Measurements from ENCODE around the gene DSCAML1.

The DSCAML1 gene

DNA sequence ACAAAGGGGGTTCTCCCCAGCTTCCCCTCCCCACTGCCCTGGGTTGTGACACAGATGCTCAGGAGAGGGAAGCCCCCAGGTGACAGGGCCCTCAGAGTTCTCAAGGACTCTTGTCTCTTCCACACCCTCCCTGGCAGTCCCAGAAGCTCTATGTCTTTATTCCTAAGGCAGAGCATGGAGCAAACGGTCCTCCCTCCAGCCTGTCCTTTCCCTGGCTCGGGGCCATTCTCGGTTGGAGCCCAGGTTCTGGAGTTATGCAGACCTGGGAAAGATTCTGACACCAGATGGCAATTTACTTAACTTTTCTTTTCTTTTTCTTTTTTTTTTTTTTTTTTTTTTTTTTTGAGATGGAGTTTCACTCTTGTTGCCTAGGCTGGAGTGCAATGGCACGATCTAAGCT lies 282.8 kb downstream of the DSCAML1 start:
- Histone ChIP-seq H3K4me3 (ENCODE audit: low read length) (no peak overlapping the region), H3K9me3 (ENCODE audit: control insufficient read depth, low read length) (no peaks in the 10 kb centered on the region), H3K36me3 (ENCODE audit: control insufficient read depth, insufficient read depth, low read length, severe bottlenecking) (no peaks in the 10 kb centered on the region), H3K27me3 (replicated peaks; ENCODE audit: control insufficient read depth, insufficient read depth, low read length) (peaks cover 22% of the 10 kb centered on the region), H3K4me1 (ENCODE audit: control insufficient read depth, insufficient read depth, low read length) (peaks cover 17% of the 10 kb centered on the region), H3K9ac (ENCODE audit: low read length) (no peak overlapping the region)
- no peak for DNase-seq (ENCODE audit: low read depth)

- no peak for DNase-seq (ENCODE audit: low read depth)
- no peak overlapping the region for H3K4me3 ChIP-seq (ENCODE audit: low read length)
- no peaks in the 10 kb centered on the region for H3K9me3 ChIP-seq (ENCODE audit: control insufficient read depth, low read length)
- H3K36me3 ChIP-seq (ENCODE audit: control insufficient read depth, insufficient read depth, low read length, severe bottlenecking) = no peaks in the 10 kb centered on the region
- H3K9ac ChIP-seq (ENCODE audit: low read length) = no peak overlapping the region
- peaks cover 24% of the 10 kb centered on the region for H3K27me3 ChIP-seq (replicated peaks; ENCODE audit: control insufficient read depth, insufficient read depth, low read length)
- peaks cover 15% of the 10 kb centered on the region for H3K4me1 ChIP-seq (ENCODE audit: control insufficient read depth, insufficient read depth, low read length)
Observed at GRCh38 chr11:117513666-117514065, 283.4 kb downstream of the DSCAML1 start.

GRCh38 chr11:117511931-117512539 lies 285.0 kb downstream of the DSCAML1 start:
- Histone ChIP-seq H3K9ac (ENCODE audit: low read length) (no peak overlapping the region), H3K9me3 (ENCODE audit: control insufficient read depth, low read length) (no peaks in the 10 kb centered on the region), H3K4me1 (ENCODE audit: control insufficient read depth, insufficient read depth, low read length) (peaks cover 15% of the 10 kb centered on the region), H3K4me3 (ENCODE audit: low read length) (no peak overlapping the region), H3K36me3 (ENCODE audit: control insufficient read depth, insufficient read depth, low read length, severe bottlenecking) (no peaks in the 10 kb centered on the region), H3K27me3 (replicated peaks; ENCODE audit: control insufficient read depth, insufficient read depth, low read length) (peaks cover 36% of the 10 kb centered on the region)
- no peak for DNase-seq (ENCODE audit: low read depth)

- DNase-seq (ENCODE audit: low read depth) = no peak
- no peak overlapping the region for H3K4me3 ChIP-seq (ENCODE audit: low read length)
- no peaks in the 10 kb centered on the region for H3K36me3 ChIP-seq (ENCODE audit: control insufficient read depth, insufficient read depth, low read length, severe bottlenecking)
- H3K9me3 ChIP-seq (ENCODE audit: control insufficient read depth, low read length) = no peaks in the 10 kb centered on the region
- H3K4me1 ChIP-seq (ENCODE audit: control insufficient read depth, insufficient read depth, low read length) = peaks cover 15% of the 10 kb centered on the region
- H3K27me3 ChIP-seq (replicated peaks; ENCODE audit: control insufficient read depth, insufficient read depth, low read length) = peaks cover 41% of the 10 kb centered on the region
- H3K9ac ChIP-seq (ENCODE audit: low read length) = no peak overlapping the region
Observed at GRCh38 chr11:117511483-117511930, 285.5 kb downstream of the DSCAML1 start.

DNA sequence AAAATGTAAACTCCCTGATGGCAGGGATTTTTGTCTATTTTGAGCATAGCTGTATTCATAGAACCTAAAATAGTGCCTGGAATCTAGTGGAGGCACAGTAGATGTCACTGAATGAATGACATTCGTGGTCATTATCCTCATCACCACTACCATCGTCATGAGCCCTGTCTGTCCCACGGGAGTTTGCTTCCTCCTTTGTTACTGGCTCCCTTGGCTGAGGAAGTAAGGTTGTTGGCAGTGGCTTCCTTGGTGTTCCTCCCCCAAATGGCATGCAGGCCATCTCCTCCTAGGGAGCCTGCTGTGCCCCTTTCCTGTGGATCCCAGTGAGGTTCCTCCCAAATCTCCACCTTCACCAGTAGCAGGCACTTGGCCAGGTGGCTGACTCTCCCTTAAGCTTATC lies 286.4 kb downstream of the DSCAML1 start:
- peaks cover 41% of the 10 kb centered on the region for H3K27me3 ChIP-seq (replicated peaks; ENCODE audit: control insufficient read depth, insufficient read depth, low read length)
- H3K4me3 ChIP-seq (ENCODE audit: low read length) = no peak overlapping the region
- peaks cover 15% of the 10 kb centered on the region for H3K4me1 ChIP-seq (ENCODE audit: control insufficient read depth, insufficient read depth, low read length)
- H3K9ac ChIP-seq (ENCODE audit: low read length) = no peak overlapping the region
- H3K9me3 ChIP-seq (ENCODE audit: control insufficient read depth, low read length) = no peaks in the 10 kb centered on the region
- no peaks in the 10 kb centered on the region for H3K36me3 ChIP-seq (ENCODE audit: control insufficient read depth, insufficient read depth, low read length, severe bottlenecking)
- DNase-seq (ENCODE audit: low read depth) = no peak

- Histone ChIP-seq H3K36me3 (ENCODE audit: control insufficient read depth, insufficient read depth, low read length, severe bottlenecking) (no peaks in the 10 kb centered on the region), H3K4me3 (ENCODE audit: low read length) (no peak overlapping the region), H3K4me1 (ENCODE audit: control insufficient read depth, insufficient read depth, low read length) (peaks cover 15% of the 10 kb centered on the region), H3K9ac (ENCODE audit: low read length) (no peak overlapping the region), H3K9me3 (ENCODE audit: control insufficient read depth, low read length) (no peaks in the 10 kb centered on the region), H3K27me3 (replicated peaks; ENCODE audit: control insufficient read depth, insufficient read depth, low read length) (peaks cover 44% of the 10 kb centered on the region)
- DNase-seq (ENCODE audit: low read depth) = no peak
Observed at GRCh38 chr11:117509543-117509942, 287.5 kb downstream of the DSCAML1 start.

DNA sequence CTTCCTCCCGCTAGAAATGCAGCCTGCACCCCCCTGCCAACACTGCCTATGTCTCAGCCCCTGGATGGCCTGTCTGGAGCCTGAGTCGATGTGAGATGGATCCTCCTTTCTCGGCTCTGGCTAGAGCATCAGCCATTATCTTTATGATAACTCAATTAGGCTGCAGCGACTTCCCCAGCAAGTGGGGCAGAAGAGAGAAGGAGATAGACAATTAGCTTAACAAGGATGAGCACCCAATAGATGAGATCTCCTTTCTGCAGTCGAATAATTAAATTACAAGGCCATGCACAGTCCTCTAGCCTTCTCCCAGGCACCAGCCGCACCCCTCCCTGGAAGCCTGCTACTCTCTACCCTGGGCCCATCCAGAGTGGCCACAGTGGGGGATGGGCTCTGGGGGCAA lies 290.0 kb downstream of the DSCAML1 start:
- Histone ChIP-seq H3K36me3 (ENCODE audit: control insufficient read depth, insufficient read depth, low read length, severe bottlenecking) (no peaks in the 10 kb centered on the region), H3K4me3 (ENCODE audit: low read length) (no peak overlapping the region), H3K4me1 (ENCODE audit: control insufficient read depth, insufficient read depth, low read length) (peaks cover 5% of the 10 kb centered on the region), H3K9ac (ENCODE audit: low read length) (no peak overlapping the region), H3K27me3 (replicated peaks; ENCODE audit: control insufficient read depth, insufficient read depth, low read length) (peaks cover 61% of the 10 kb centered on the region), H3K9me3 (ENCODE audit: control insufficient read depth, low read length) (no peaks in the 10 kb centered on the region)
- no peak for DNase-seq (ENCODE audit: low read depth)

DNA sequence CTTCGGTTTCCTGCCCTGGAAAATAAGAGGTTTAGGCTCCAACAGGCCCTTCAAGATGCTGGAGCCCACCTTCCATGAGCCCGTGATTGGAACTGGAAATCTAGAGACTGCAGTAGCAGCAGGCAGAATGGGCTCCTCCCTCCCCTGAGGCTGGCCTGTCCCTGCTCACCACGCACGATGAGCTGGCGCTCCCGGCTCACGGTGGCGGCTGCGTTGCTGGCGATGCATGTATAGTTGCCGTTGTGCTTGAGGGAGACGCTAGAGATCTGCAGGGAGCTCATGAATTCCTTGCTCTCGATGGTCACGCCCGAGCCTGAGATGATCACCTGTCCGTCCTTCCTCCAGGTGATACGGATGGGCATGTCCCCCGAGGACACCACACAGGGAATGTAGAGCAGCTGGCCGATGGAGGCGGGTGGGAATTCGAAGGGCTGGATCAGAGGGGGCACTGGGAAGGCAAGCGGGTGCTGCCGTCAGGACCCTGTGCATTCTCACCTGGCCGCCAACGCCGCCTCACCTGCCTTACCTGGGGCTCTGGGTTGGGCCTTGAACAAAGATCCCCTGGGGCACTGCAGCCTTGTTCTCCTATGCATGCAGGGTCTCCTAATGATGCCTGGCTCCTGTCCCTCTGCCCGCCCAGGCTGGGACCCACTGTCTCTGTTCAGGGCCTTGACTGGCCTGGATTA lies 291.6 kb downstream of the DSCAML1 start:
- H3K4me1 ChIP-seq (ENCODE audit: control insufficient read depth, insufficient read depth, low read length) = no peaks in the 10 kb centered on the region
- H3K9ac ChIP-seq (ENCODE audit: low read length) = no peak overlapping the region
- H3K27me3 ChIP-seq (replicated peaks; ENCODE audit: control insufficient read depth, insufficient read depth, low read length) = peaks cover 61% of the 10 kb centered on the region

GRCh38 chr11:117502779-117503100 lies 294.3 kb downstream of the DSCAML1 start:
- H3K4me3 ChIP-seq (ENCODE audit: low read length) = no peak overlapping the region
- no peaks in the 10 kb centered on the region for H3K36me3 ChIP-seq (ENCODE audit: control insufficient read depth, insufficient read depth, low read length, severe bottlenecking)
- no peak overlapping the region for H3K9ac ChIP-seq (ENCODE audit: low read length)
- H3K9me3 ChIP-seq (ENCODE audit: control insufficient read depth, low read length) = no peaks in the 10 kb centered on the region
- no peak for DNase-seq (ENCODE audit: low read depth)
- H3K4me1 ChIP-seq (ENCODE audit: control insufficient read depth, insufficient read depth, low read length) = no peaks in the 10 kb centered on the region
- H3K27me3 ChIP-seq (replicated peaks; ENCODE audit: control insufficient read depth, insufficient read depth, low read length) = peaks cover 59% of the 10 kb centered on the region

More for the DNA sequence above, 291.6 kb downstream of the DSCAML1 start:
- DNase-seq (ENCODE audit: low read depth) = no peak
- H3K9me3 ChIP-seq (ENCODE audit: control insufficient read depth, low read length) = no peaks in the 10 kb centered on the region
- H3K36me3 ChIP-seq (ENCODE audit: control insufficient read depth, insufficient read depth, low read length, severe bottlenecking) = no peaks in the 10 kb centered on the region
- no peak overlapping the region for H3K4me3 ChIP-seq (ENCODE audit: low read length)

- DNase-seq (ENCODE audit: low read depth) = no peak
- Histone ChIP-seq H3K9ac (ENCODE audit: low read length) (no peak overlapping the region), H3K27me3 (replicated peaks; ENCODE audit: control insufficient read depth, insufficient read depth, low read length) (peaks cover 56% of the 10 kb centered on the region), H3K4me1 (ENCODE audit: control insufficient read depth, insufficient read depth, low read length) (no peaks in the 10 kb centered on the region), H3K9me3 (ENCODE audit: control insufficient read depth, low read length) (no peaks in the 10 kb centered on the region), H3K36me3 (ENCODE audit: control insufficient read depth, insufficient read depth, low read length, severe bottlenecking) (no peaks in the 10 kb centered on the region), H3K4me3 (ENCODE audit: low read length) (no peak overlapping the region)
Observed at GRCh38 chr11:117502015-117502778, 294.8 kb downstream of the DSCAML1 start.

GRCh38 chr11:117501237-117501898 lies 295.6 kb downstream of the DSCAML1 start:
- Histone ChIP-seq H3K9ac (ENCODE audit: low read length) (no peak overlapping the region), H3K4me1 (ENCODE audit: control insufficient read depth, insufficient read depth, low read length) (no peaks in the 10 kb centered on the region), H3K9me3 (ENCODE audit: control insufficient read depth, low read length) (no peaks in the 10 kb centered on the region), H3K27me3 (replicated peaks; ENCODE audit: control insufficient read depth, insufficient read depth, low read length) (peaks cover 58% of the 10 kb centered on the region), H3K36me3 (ENCODE audit: control insufficient read depth, insufficient read depth, low read length, severe bottlenecking) (no peaks in the 10 kb centered on the region), H3K4me3 (ENCODE audit: low read length) (no peak overlapping the region)
- no peak for DNase-seq (ENCODE audit: low read depth)

Measured in adipocyte (in vitro differentiated cells).